Hepatocyte (in vitro differentiated cells): Measurements from ENCODE around the gene HS6ST1.

Experiments used
- CTCF ChIP-seq: fragments of 200-600 bp; sonication (generic); IDR thresholded peaks from 2 replicates; pipeline ENCODE4 v1.5.1; 2016; ENCODE audit warnings: antibody characterized with exemption, mild to moderate bottlenecking; ENCODE audit not compliant: poor library complexity
- EZH2 ChIP-seq: fragments of 200-600 bp; sonication (generic); IDR thresholded peaks from 2 replicates; pipeline ENCODE4 v1.6.1; 2016; ENCODE audit warnings: antibody characterized with exemption, mild to moderate bottlenecking, borderline replicate concordance

GRCh38 chr2:128302011-128302743, 16.5 kb downstream of the HS6ST1 start:
- no peak for TF ChIP-seq CTCF
- no peak for TF ChIP-seq EZH2
